ENCODE measurements around the gene PANX2. TPM values are rescaled to one million over a fixed set of nuclear protein-coding genes. Genes with fewer than 3 reads are reported as not detected.

The PANX2 gene
- total and polyA plus RNA-seq, 7 donors, result 0.03 to 0.69 (median 0.13) TPM; not detected in 1

GRCh38 chr22:50138041-50138440 is 32.5 kb upstream of the PANX2 start:
- Histone ChIP-seq H3K9me3 (no peaks in the 10 kb centered on the region), H3K4me3 (no peak overlapping the region), H3K27ac (no peak overlapping the region), H3K27me3 (ENCODE audit: insufficient read depth in 3 of 3, low read length in 2 of 3) (peaks cover 0 to 23% (median 2%) of the 10 kb centered on the region in 3 donors), H3K36me3 (ENCODE audit: insufficient read depth in 1 of 2, low read depth in 1 of 2) (no peaks in the 10 kb centered on the region), H3K4me1 (no peaks in the 10 kb centered on the region)
- intact Hi-C loops (cut with DNase I), result no loop called here
- no peak for ATAC-seq
- no peak for DNase-seq
- 83 to 85% (median 84%) methylated on average over 4 of the region's 4 CpGs for WGBS, 3 donors
- TF ChIP-seq CTCF (IDR thresholded peaks at IDR 0.05), result no peak

- intact Hi-C loops (cut with DNase I), result no loop called here
- Histone ChIP-seq H3K27ac (no peak overlapping the region), H3K36me3 (ENCODE audit: insufficient read depth in 1 of 2, low read depth in 1 of 2) (no peaks in the 10 kb centered on the region), H3K4me3 (no peak overlapping the region), H3K9me3 (no peaks in the 10 kb centered on the region), H3K4me1 (no peaks in the 10 kb centered on the region), H3K27me3 (ENCODE audit: insufficient read depth in 3 of 3, low read length in 2 of 3) (peaks cover 0 to 32% (median 4%) of the 10 kb centered on the region in 3 donors)
- DNase-seq, result no peak
- no peak for TF ChIP-seq CTCF (IDR thresholded peaks at IDR 0.05)
- 82 to 88% (median 87%) methylated on average over 9 of the region's 9 CpGs for WGBS, 3 donors
- ATAC-seq, result no peak
Measured at GRCh38 chr22:50138988-50139387, 31.5 kb upstream of the PANX2 start.

- Histone ChIP-seq H3K27me3 (ENCODE audit: insufficient read depth in 3 of 3, low read length in 2 of 3) (peaks cover 0 to 32% (median 6%) of the 10 kb centered on the region in 3 donors), H3K27ac (no peak overlapping the region), H3K9me3 (no peaks in the 10 kb centered on the region), H3K36me3 (ENCODE audit: insufficient read depth in 1 of 2, low read depth in 1 of 2) (no peaks in the 10 kb centered on the region), H3K4me1 (no peaks in the 10 kb centered on the region), H3K4me3 (no peak overlapping the region)
- no peak for DNase-seq
- intact Hi-C loops (cut with DNase I), result no loop called here
- ATAC-seq, result no peak
- WGBS, 3 donors, result 69 to 74% (median 73%) methylated on average over 15 of the region's 15 CpGs
- no peak for TF ChIP-seq CTCF (IDR thresholded peaks at IDR 0.05)
Measured at GRCh38 chr22:50139843-50140415, 30.6 kb upstream of the PANX2 start.

GRCh38 chr22:50140615-50141014 is 29.9 kb upstream of the PANX2 start:
- H3K36me3 ChIP-seq (ENCODE audit: insufficient read depth in 1 of 2, low read depth in 1 of 2), result no peaks in the 10 kb centered on the region
- no peak for TF ChIP-seq CTCF (IDR thresholded peaks at IDR 0.05)
- H3K9me3 ChIP-seq, result no peaks in the 10 kb centered on the region
- DNase-seq (no peak), ATAC-seq (no peak)
- H3K4me3 ChIP-seq, result no peak overlapping the region
- intact Hi-C loops (cut with DNase I), result no loop called here
- H3K27ac ChIP-seq, result no peak overlapping the region
- peaks cover 0 to 32% (median 8%) of the 10 kb centered on the region in 3 donors for H3K27me3 ChIP-seq (ENCODE audit: insufficient read depth in 3 of 3, low read length in 2 of 3)
- no peaks in the 10 kb centered on the region for H3K4me1 ChIP-seq
- 77% methylated on average over 3 of the region's 3 CpGs for WGBS, 3 donors

- Histone ChIP-seq H3K4me3 (no peak overlapping the region), H3K4me1 (no peaks in the 10 kb centered on the region), H3K36me3 (ENCODE audit: insufficient read depth in 1 of 2, low read depth in 1 of 2) (no peaks in the 10 kb centered on the region), H3K27ac (no peak overlapping the region), H3K27me3 (ENCODE audit: insufficient read depth in 3 of 3, low read length in 2 of 3) (peaks cover 0 to 32% (median 8%) of the 10 kb centered on the region in 3 donors), H3K9me3 (no peaks in the 10 kb centered on the region)
- intact Hi-C loops (cut with DNase I), result no loop called here
- DNase-seq, result no peak
- no peak for ATAC-seq
- WGBS, 3 donors, result 60 to 70% (median 68%) methylated on average over 6 of the region's 6 CpGs
- no peak for TF ChIP-seq CTCF (IDR thresholded peaks at IDR 0.05)
Measured at GRCh38 chr22:50141462-50141861, 29.1 kb upstream of the PANX2 start.

All from psoas muscle (tissue), 8 donors.